T47D (cell line): Measurements from ENCODE around the gene NKTR.

Experiments
- DNase-seq, 2 experiments: peaks; one replicate each; pipeline versions ENCODE4 v3.0.0 to v3.0.0-alpha.2; 2011 to 2012; ENCODE audit warnings: low read depth in 1 of 2, low spot score in 1 of 2
- JUND ChIP-seq: IDR thresholded peaks from 2 replicates; pipeline ENCODE4 v1.6.1; 2012; ENCODE audit warnings: low read depth
- in situ Hi-C: cut with HindIII; loops from 2 replicates; pipeline ENCODE4 v1.10.0; 2016; ENCODE audit warnings: low sequenced_read_pairs, low pct_unique_long_range_greater_than_20kb

Gene NKTR

GRCh38 chr3:42602961-42603360, 2.5 kb downstream of the NKTR start:
- no peak for DNase-seq
- in situ Hi-C loops = no loop called here
- TF ChIP-seq JUND = no peak

GRCh38 chr3:42605546-42606173, 5.2 kb downstream of the NKTR start:
- DNase-seq = no peak
- no peak for TF ChIP-seq JUND
- in situ Hi-C loops = no loop called here

- no peak for DNase-seq
- TF ChIP-seq JUND = no peak
- in situ Hi-C loops = no loop called here
These were observed 8.1 kb downstream of the NKTR start for GRCh38 chr3:42608581-42608980.

GRCh38 chr3:42610976-42611375, 10.5 kb downstream of the NKTR start:
- no peak for TF ChIP-seq JUND
- in situ Hi-C loops = no loop called here
- DNase-seq = no peak

GRCh38 chr3:42612217-42612616, 11.7 kb downstream of the NKTR start:
- in situ Hi-C loops = no loop called here
- TF ChIP-seq JUND = no peak

GRCh38 chr3:42612928-42613327, 12.4 kb downstream of the NKTR start:
- DNase-seq = no peak
- in situ Hi-C loops = no loop called here
- TF ChIP-seq JUND = no peak

More at GRCh38 chr3:42612217-42612616, 11.7 kb downstream of the NKTR start:
- no peak for DNase-seq

- TF ChIP-seq JUND = no peak
- DNase-seq = peak in 1 of 2 experiments; percentile 43
- in situ Hi-C loops = no loop called here
These were observed 13.0 kb downstream of the NKTR start for GRCh38 chr3:42613462-42613861.

- no peak for DNase-seq
- in situ Hi-C loops = no loop called here
- TF ChIP-seq JUND = no peak
These were observed 31.1 kb downstream of the NKTR start for GRCh38 chr3:42631620-42632019.

- in situ Hi-C loops = no loop called here
- DNase-seq = no peak
- TF ChIP-seq JUND = no peak
These were observed 31.7 kb downstream of the NKTR start for GRCh38 chr3:42632146-42632545.

- TF ChIP-seq JUND = no peak
- DNase-seq = no peak
- in situ Hi-C loops = no loop called here
These were observed 33.1 kb downstream of the NKTR start for GRCh38 chr3:42633544-42633943.

- no peak for TF ChIP-seq JUND
- in situ Hi-C loops = no loop called here
- DNase-seq = no peak
These were observed 34.6 kb downstream of the NKTR start for GRCh38 chr3:42635111-42635510.

- in situ Hi-C loops = no loop called here
- TF ChIP-seq JUND = no peak
- DNase-seq = no peak
These were observed 36.5 kb downstream of the NKTR start for GRCh38 chr3:42637001-42637400.

GRCh38 chr3:42638339-42638842, 37.9 kb downstream of the NKTR start:
- no peak for DNase-seq
- no peak for TF ChIP-seq JUND
- in situ Hi-C loops = no loop called here

GRCh38 chr3:42639192-42639591, 38.7 kb downstream of the NKTR start:
- DNase-seq = no peak
- no peak for TF ChIP-seq JUND
- in situ Hi-C loops = no loop called here
